ENCODE data around the gene SCGB1C1. TPM values are rescaled to one million over a fixed set of nuclear protein-coding genes. Genes with fewer than 3 reads are reported as not detected.

Gene SCGB1C1
- total and polyA plus RNA-seq, 9 of the 15 experiments (the other 6 are each of a cell fraction or from before 2014, with no cell fraction given) = not detected

DNA sequence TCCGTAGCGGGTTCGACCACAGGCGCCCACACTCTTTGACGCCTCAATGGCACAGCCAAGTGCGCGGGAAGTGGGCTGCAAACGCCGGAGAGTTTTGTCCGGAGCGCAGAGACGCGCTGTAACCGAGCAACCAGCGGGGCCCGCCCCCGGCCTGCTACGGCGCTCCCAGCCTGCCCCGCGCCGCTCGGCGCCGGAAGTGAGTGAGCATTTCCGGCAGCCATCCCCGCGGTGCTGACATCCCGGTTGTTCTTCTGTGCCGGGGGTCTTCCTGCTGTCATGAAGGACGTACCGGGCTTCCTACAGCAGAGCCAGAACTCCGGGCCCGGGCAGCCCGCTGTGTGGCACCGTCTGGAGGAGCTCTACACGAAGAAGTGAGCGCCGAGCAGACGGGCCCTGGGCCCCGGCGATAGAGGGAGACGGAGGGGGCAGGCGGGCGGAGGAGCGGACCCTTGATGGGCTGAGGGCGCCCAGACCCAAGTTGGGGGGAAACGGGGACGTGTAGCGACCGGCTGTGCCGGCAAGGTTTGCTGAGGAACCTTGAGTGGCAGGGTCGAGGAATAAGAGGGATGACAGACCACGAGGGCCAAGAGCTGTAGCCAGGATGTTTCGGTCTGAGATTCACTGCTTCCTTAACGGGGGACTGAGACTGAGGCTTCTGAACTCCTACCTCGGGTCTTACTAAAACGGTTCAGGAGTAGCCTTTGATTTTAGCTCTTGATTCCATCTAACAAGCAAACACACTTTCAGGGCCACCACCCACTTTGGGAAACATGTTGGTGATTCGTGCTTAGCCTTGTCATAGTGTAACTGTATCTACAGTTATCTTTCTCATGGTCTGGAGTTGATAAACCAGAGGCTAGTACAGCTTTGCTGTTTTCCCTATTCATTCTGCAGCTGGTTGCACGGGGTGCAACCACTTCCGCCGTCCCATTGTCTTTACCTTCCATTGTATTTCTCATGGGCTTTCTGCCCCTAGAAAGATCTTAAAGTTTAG, 44.2 kb downstream of the SCGB1C1 start, which contains the start of gene PSMD13 (continued):
- TF ChIP-seq PPARD (CRISPR knock-in tag; IDR thresholded peaks at IDR 0.05) (no peak), DDX20 (tag; IDR thresholded peaks at IDR 0.05; ENCODE audit: low read depth) (no peak), KLF13 (tag; IDR thresholded peaks at IDR 0.05; ENCODE audit: borderline replicate concordance, low read depth) (0 out of 2 replicates have a peak, but pooled peaks have one; percentile 27), NCOA6 (IDR thresholded peaks at IDR 0.05) (no peak), KLF10 (CRISPR knock-in tag; IDR thresholded peaks at IDR 0.05) (no peak), CREM (IDR thresholded peaks at IDR 0.05; ENCODE audit: low read depth) (peak; percentile 63), SNRNP70 (optimal IDR thresholded peaks at IDR 0.05; ENCODE audit: low read depth, low read length) (no peak), ZC3H4 (CRISPR knock-in tag; IDR thresholded peaks at IDR 0.05; ENCODE audit: borderline replicate concordance) (no peak; the same call in 1 of the 2 replicates), SRSF1 (IDR thresholded peaks at IDR 0.05; ENCODE audit: low read depth, low read length) (no peak), ESRRB (CRISPR knock-in tag; IDR thresholded peaks at IDR 0.05; ENCODE audit: borderline replicate concordance) (no peak), ZNF696 (CRISPR knock-in tag; conservative IDR thresholded peaks at IDR 0.05) (no peak), ZNF695 (CRISPR knock-in tag; IDR thresholded peaks at IDR 0.05) (no peak), HDAC6 (IDR thresholded peaks at IDR 0.05; ENCODE audit: low read depth, low read length) (no peak)
- TF ChIP-seq, protein P1, sequence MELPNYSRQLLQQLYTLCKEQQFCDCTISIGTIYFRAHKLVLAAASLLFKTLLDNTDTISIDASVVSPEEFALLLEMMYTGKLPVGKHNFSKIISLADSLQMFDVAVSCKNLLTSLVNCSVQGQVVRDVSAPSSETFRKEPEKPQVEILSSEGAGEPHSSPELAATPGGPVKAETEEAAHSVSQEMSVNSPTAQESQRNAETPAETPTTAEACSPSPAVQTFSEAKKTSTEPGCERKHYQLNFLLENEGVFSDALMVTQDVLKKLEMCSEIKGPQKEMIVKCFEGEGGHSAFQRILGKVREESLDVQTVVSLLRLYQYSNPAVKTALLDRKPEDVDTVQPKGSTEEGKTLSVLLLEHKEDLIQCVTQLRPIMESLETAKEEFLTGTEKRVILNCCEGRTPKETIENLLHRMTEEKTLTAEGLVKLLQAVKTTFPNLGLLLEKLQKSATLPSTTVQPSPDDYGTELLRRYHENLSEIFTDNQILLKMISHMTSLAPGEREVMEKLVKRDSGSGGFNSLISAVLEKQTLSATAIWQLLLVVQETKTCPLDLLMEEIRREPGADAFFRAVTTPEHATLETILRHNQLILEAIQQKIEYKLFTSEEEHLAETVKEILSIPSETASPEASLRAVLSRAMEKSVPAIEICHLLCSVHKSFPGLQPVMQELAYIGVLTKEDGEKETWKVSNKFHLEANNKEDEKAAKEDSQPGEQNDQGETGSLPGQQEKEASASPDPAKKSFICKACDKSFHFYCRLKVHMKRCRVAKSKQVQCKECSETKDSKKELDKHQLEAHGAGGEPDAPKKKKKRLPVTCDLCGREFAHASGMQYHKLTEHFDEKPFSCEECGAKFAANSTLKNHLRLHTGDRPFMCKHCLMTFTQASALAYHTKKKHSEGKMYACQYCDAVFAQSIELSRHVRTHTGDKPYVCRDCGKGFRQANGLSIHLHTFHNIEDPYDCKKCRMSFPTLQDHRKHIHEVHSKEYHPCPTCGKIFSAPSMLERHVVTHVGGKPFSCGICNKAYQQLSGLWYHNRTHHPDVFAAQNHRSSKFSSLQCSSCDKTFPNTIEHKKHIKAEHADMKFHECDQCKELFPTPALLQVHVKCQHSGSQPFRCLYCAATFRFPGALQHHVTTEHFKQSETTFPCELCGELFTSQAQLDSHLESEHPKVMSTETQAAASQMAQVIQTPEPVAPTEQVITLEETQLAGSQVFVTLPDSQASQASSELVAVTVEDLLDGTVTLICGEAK (IDR thresholded peaks at IDR 0.05) = peak; percentile 95
- TF ChIP-seq, protein P1 (CRISPR knock-in tag; IDR thresholded peaks at IDR 0.05) = no peak
- TF ChIP-seq, protein P2, sequence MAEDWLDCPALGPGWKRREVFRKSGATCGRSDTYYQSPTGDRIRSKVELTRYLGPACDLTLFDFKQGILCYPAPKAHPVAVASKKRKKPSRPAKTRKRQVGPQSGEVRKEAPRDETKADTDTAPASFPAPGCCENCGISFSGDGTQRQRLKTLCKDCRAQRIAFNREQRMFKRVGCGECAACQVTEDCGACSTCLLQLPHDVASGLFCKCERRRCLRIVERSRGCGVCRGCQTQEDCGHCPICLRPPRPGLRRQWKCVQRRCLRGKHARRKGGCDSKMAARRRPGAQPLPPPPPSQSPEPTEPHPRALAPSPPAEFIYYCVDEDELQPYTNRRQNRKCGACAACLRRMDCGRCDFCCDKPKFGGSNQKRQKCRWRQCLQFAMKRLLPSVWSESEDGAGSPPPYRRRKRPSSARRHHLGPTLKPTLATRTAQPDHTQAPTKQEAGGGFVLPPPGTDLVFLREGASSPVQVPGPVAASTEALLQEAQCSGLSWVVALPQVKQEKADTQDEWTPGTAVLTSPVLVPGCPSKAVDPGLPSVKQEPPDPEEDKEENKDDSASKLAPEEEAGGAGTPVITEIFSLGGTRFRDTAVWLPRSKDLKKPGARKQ (CRISPR knock-in tag; IDR thresholded peaks at IDR 0.05) = no peak

Measured in K562 (cell line).